NCI-H345 treated with DMSO at 0.1 percent for 48 hours (cell line): ENCODE measurements around the gene MUC2.

Source experiments
- DNase-seq: peaks from one replicate; lab custom pipeline; 2025; ENCODE audit not compliant: unreplicated experiment; lab: John Stamatoyannopoulos, UW

MUC2 gene

DNA sequence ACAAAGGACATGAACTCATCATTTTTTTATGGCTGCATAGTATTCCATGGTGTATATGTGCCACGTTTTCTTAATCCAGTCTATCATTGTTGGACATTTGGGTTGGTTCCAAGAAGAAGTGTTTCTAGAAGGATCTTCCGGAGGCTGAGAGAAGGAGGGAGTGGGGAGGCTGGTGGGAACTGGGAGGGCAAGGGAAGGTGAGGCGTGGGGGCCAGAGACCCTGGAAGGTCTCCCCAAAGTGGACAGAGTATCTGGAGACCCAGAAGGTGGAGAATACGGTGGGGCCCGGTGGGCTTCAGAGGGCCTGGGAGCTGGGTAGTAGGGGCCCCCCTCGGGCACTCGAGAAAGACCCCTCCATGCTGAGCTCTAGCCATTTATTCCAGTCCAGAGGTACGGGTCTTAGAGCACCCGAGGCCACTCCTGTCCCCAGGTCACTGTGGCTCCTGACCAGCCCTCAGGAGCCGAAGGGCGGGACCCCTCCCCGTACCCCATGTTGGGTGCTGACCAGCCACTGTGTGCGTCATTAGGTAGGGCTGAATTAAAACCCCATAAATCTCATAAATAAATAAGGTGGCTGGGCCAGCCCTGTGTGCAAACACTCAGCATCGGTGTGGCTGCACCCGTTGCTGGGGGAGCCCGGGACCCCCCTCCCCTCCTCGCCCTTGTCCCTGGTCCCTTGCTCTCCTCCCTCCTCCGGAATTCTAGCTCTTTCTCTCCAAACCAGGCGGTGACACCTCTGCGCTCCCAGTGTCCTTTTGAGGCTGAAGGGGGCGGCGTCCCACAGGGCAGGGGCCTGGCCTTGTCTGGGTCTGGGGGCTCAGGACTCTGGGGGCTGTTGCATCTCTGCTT, 44.3 kb downstream of the MUC2 start:
- DNase-seq, result no peak

DNA sequence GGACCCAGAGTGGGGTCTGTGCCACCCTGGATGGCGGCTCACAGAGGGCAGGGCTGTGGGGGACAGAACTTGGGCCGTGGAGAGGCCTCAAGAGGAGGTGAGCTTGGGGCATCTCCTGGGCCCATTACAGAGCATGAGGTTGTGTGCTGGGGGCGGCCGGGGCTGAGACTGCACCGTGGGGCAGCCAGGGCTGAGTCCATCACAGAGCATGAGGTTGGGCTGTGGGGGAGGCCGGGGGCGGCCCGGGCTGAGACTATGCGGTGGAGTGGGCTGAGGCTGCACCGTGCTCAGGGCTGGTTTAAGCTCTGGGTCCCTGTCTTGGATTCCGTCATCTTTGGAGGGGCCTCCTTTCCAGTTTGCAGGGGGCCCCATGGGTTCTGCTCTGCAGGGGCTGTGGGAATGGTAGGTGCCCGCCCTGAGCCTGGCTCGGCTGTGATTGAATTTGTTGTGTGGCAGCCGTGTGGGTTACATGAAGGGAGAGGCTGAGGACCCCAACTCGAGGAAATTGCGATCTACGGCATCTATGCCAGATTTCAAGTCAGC, 45.0 kb downstream of the MUC2 start:
- no peak for DNase-seq

DNA sequence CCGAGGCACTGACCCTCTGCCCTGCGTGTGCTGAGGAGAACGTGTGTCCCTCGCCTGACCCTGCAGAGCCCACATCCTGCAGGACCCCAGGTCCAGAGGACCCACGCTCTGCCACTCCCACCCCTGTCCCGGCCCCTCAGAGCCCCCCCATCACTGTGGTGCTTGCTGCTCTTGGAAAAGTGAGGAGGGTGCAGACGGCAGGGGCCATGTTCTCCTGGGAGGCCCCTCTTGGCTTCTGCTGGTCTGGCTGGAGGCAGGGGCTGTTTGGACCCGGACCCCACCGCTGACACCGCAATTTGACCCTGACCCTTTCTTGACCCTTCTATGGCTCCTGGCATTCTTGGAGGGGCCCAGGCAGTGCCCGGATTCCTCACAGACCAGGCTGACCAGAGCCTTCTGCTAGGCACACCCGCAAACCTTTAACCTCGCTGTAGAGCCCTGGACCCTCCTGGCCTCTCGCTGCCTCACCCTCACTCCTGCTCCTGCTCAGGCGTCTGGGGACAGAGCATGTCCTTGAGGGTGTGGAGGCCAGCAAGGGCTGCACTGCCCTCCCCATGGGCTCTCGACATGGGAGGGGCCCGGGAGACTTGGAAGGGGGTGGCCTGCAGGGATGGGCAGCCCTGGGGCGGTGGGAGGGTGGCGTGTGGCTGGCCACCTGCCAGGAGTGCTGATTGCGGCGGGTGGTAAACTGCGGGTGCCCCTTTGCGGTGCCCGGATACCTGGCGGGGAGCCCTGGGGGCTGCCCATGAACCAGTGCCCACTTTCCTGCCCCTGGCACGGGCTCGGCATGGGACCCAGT, 46.1 kb downstream of the MUC2 start:
- no peak for DNase-seq

DNA sequence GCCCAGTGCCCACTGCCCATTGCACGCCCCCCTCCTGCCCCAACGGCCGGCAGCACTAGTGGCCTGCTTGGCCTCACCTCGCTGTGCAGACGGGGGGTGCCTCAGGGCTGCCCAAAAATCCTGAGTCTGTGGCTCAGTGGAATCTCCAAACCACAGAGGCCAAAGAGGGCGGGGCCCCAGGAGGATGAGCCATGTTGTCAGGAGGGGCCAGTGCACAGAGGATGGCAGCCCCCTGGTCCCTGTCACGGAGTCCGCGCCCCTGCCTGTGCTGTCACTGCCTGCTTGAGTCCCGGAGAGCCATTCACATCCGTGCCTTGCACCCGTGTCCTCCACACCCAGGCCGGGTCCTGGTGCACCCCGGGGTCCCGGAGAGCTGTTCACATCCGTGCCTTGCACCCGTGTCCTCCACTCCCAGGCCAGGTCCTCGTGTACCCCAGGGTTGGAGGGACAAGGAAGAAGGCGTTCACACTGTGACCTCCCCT, 46.7 kb downstream of the MUC2 start:
- no peak for DNase-seq

DNA sequence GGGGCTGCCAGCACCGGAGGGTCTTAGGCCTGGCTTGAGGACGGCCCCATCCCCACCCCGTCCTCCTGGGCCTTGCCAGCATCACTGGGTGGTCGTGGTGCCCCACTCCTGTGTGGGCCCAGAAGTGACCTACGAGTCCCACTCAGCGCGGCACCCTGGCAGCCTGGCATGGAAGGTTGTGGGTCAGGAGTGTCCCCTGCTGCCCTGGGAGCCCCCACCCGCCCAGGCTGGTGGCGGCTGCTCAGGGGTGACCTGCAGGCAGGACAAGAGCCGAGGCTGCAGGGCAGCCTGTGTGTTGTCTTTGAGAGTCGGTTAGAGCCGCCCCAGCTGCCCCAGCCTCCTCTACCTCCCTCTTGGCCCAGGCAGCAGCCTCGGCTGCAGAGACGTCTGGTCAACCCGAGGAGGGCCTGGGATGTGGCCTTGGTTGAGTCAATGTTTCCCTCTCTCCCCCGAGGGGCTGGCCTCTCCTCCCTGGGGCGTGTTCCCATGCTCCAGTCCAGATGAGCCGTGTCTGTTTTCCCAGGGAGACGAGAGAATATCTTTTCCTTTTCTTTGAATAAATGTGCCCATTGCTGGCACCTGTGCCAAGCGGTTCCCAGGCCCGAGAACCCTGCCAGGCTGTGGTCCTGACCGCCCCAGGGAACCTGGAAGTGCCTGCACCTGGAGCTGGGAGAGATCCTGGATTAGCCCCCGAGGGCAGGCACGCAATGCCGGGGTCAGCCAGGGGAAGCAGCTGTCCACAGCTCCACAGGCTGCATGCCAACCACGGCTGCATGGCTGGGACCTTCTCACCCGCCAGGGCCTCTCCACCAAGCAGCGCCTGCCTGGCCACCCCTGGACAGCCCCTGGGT, 47.4 kb downstream of the MUC2 start:
- no peak for DNase-seq

DNA sequence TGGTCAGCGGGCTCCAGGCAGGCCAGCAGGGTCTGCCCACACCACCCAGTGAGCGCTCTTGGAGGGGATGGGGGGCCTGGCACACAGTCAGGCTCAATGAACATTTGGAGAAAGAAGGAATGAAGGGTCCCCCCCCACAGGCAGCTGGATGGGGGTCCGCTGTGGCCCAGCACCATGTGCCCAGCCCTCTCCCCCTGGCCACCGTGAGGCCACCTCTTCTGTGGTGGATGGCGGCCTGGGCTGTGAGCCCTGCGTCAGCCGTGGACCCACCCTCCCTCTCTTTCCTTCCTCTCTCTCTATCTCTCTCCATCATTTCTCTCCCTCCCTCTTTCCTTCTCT, 48.0 kb downstream of the MUC2 start:
- DNase-seq, result no peak

DNA sequence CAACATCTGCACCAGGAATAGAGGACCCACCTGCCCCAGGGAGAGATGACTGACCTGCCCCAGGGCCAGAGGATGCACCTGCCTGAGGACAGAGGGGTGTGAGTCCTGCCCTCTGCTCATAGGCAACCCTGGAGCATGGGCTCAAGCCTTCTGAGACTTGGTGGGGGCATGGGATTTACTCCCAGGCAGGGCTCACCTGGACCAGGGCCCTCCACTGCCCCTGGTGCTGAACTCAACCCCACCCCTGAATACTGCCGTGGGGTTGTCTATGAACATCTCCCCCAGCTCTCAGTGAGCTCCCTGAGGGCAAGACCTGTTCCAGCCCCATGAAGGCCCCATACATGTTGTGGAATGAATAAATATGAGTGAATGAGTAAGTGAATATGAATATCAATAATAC, 49.3 kb downstream of the MUC2 start:
- no peak for DNase-seq
